ENCODE data around the gene VPS18. TPM values are rescaled to one million over a fixed set of nuclear protein-coding genes. Genes with fewer than 3 reads are reported as not detected.

VPS18 gene
- total and polyA plus RNA-seq, 2 donors (not counting 1 experiment from before 2014, with no cell fraction given): 15.5 to 36.7 TPM

DNA sequence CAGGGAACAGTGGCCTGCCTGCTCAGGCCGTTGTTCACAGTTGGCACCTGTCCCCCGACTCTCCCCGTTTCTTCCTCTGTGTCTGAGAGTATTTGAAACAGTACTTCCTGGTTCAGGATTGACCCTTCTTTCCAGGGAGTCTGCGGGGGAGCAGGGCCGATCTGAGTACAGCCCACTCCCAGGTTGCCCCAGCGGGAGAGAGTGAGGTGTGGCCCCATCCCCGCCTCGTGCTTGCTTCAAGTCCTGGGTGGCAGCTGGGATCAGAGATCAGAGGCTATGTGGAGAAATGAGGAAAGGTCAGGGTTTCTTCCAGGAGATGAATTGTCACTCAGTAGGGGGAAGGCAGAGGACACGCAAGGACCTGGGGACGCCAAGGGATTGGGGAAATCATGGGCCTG lies 28.4 kb downstream of the VPS18 start:
- no peak for DNase-seq (ENCODE audit: low read depth in 2 of 2)
- no peaks in the 10 kb centered on the region for H4K20me1 ChIP-seq (ENCODE audit: control insufficient read depth, extremely low read depth, insufficient read depth, low read length)
- no peak overlapping the region for H3K4me3 ChIP-seq (replicated peaks in 1 of 4; ENCODE audit: control extremely low read depth in 1 of 4, insufficient read depth in 1 of 4, low read depth in 3 of 4, low read length in 4 of 4)
- no peaks in the 10 kb centered on the region for H3K36me3 ChIP-seq (ENCODE audit: control insufficient read depth, insufficient read depth, low read length)
- H3K9me3 ChIP-seq (ENCODE audit: control insufficient read depth, insufficient read depth, low read depth, low read length): no peaks in the 10 kb centered on the region
- H3K9ac ChIP-seq (ENCODE audit: insufficient read depth, low read length): no peak overlapping the region
- peaks cover 28% of the 10 kb centered on the region for H3K27me3 ChIP-seq (ENCODE audit: control insufficient read depth, insufficient read depth, low read length)
- no peaks in the 10 kb centered on the region for H3K4me1 ChIP-seq (ENCODE audit: control insufficient read depth, extremely low read depth, insufficient read depth, low read length)
- H3K4me2 ChIP-seq (ENCODE audit: extremely low read depth, insufficient read depth, low read length): no peak overlapping the region
- H2AFZ ChIP-seq (ENCODE audit: low read length): no peak overlapping the region
- TF ChIP-seq, protein P1, sequence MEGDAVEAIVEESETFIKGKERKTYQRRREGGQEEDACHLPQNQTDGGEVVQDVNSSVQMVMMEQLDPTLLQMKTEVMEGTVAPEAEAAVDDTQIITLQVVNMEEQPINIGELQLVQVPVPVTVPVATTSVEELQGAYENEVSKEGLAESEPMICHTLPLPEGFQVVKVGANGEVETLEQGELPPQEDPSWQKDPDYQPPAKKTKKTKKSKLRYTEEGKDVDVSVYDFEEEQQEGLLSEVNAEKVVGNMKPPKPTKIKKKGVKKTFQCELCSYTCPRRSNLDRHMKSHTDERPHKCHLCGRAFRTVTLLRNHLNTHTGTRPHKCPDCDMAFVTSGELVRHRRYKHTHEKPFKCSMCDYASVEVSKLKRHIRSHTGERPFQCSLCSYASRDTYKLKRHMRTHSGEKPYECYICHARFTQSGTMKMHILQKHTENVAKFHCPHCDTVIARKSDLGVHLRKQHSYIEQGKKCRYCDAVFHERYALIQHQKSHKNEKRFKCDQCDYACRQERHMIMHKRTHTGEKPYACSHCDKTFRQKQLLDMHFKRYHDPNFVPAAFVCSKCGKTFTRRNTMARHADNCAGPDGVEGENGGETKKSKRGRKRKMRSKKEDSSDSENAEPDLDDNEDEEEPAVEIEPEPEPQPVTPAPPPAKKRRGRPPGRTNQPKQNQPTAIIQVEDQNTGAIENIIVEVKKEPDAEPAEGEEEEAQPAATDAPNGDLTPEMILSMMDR (conservative IDR thresholded peaks at IDR 0.05 in 1 of 2, IDR thresholded peaks at IDR 0.05 in 1 of 2; ENCODE audit: low read depth in 1 of 2, low read length in 2 of 2): no peak
- TF ChIP-seq EZH2 (IDR thresholded peaks at IDR 0.05; ENCODE audit: low read length, missing control alignments): no peak
- H3K27ac ChIP-seq (ENCODE audit: insufficient read depth, low read length): no peak overlapping the region
- H3K79me2 ChIP-seq (ENCODE audit: control insufficient read depth, insufficient read depth, low read length): no peaks in the 10 kb centered on the region

DNA sequence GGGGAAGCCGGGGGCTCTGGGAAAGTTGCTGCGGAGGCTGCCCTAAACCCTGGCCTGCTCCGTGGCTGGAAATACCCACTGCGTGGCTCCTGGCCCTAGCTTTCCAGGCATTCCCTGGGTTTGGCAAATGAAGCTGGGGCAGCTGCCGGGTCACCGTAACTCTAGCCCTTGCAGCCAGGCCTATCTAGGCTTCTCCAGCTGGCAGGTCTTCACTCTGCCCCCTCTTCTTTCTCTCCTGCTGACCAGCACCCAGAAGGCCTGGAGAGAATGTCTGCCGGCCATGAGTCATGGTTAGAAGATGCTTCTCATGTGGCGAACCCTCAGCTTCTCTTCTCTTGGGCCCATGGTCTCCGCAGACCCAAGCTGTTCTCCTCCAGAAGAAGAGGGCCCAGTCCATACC lies 29.3 kb downstream of the VPS18 start:
- Histone ChIP-seq H3K4me2 (ENCODE audit: extremely low read depth, insufficient read depth, low read length) (no peak overlapping the region), H3K9me3 (ENCODE audit: control insufficient read depth, insufficient read depth, low read depth, low read length) (no peaks in the 10 kb centered on the region), H3K4me1 (ENCODE audit: control insufficient read depth, extremely low read depth, insufficient read depth, low read length) (peaks cover 1% of the 10 kb centered on the region), H3K27ac (ENCODE audit: insufficient read depth, low read length) (no peak overlapping the region), H3K79me2 (ENCODE audit: control insufficient read depth, insufficient read depth, low read length) (no peaks in the 10 kb centered on the region), H3K27me3 (ENCODE audit: control insufficient read depth, insufficient read depth, low read length) (peaks cover 34% of the 10 kb centered on the region), H3K9ac (ENCODE audit: insufficient read depth, low read length) (no peak overlapping the region), H4K20me1 (ENCODE audit: control insufficient read depth, extremely low read depth, insufficient read depth, low read length) (no peaks in the 10 kb centered on the region), H3K36me3 (ENCODE audit: control insufficient read depth, insufficient read depth, low read length) (no peaks in the 10 kb centered on the region), H2AFZ (ENCODE audit: low read length) (no peak overlapping the region), H3K4me3 (replicated peaks in 1 of 4; ENCODE audit: control extremely low read depth in 1 of 4, insufficient read depth in 1 of 4, low read depth in 3 of 4, low read length in 4 of 4) (no peak overlapping the region)
- peak in 1 of 2 donors; percentile 24 for DNase-seq (ENCODE audit: low read depth in 2 of 2)
- TF ChIP-seq, protein P1 (conservative IDR thresholded peaks at IDR 0.05 in 1 of 2, IDR thresholded peaks at IDR 0.05 in 1 of 2; ENCODE audit: low read depth in 1 of 2, low read length in 2 of 2): no peak
- TF ChIP-seq EZH2 (IDR thresholded peaks at IDR 0.05; ENCODE audit: low read length, missing control alignments): no peak

DNA sequence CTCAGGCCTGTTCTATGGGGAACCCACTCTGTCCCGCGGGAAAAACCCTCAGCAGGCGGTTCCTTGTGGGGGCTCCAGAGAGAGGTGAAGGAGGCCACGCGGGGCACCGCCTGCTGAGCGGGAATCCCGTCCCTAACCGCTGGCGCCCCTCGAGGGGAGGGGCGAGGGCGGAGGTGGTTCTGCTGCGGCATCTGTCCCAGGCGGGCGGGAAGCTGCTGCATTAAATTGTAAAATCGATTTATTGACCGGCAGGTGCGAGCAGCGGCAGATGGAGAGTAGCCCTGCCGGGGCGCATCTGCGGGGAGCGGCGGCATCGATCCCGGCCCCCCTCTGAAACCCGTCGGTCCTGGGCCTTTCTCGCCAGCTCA lies 31.2 kb downstream of the VPS18 start:
- Histone ChIP-seq H3K4me3 (replicated peaks in 1 of 4; ENCODE audit: control extremely low read depth in 1 of 4, insufficient read depth in 1 of 4, low read depth in 3 of 4, low read length in 4 of 4) (no peak overlapping the region), H3K27ac (ENCODE audit: insufficient read depth, low read length) (no peak overlapping the region), H3K9ac (ENCODE audit: insufficient read depth, low read length) (no peak overlapping the region), H3K4me1 (ENCODE audit: control insufficient read depth, extremely low read depth, insufficient read depth, low read length) (peaks cover 11% of the 10 kb centered on the region), H4K20me1 (ENCODE audit: control insufficient read depth, extremely low read depth, insufficient read depth, low read length) (no peaks in the 10 kb centered on the region), H3K4me2 (ENCODE audit: extremely low read depth, insufficient read depth, low read length) (no peak overlapping the region), H3K36me3 (ENCODE audit: control insufficient read depth, insufficient read depth, low read length) (no peaks in the 10 kb centered on the region), H3K9me3 (ENCODE audit: control insufficient read depth, insufficient read depth, low read depth, low read length) (no peaks in the 10 kb centered on the region), H3K27me3 (ENCODE audit: control insufficient read depth, insufficient read depth, low read length) (peaks cover 45% of the 10 kb centered on the region), H2AFZ (ENCODE audit: low read length) (no peak overlapping the region), H3K79me2 (ENCODE audit: control insufficient read depth, insufficient read depth, low read length) (no peaks in the 10 kb centered on the region)
- DNase-seq (ENCODE audit: low read depth in 2 of 2): no peak
- no peak for TF ChIP-seq EZH2 (IDR thresholded peaks at IDR 0.05; ENCODE audit: low read length, missing control alignments)
- TF ChIP-seq, protein P1 (conservative IDR thresholded peaks at IDR 0.05 in 1 of 2, IDR thresholded peaks at IDR 0.05 in 1 of 2; ENCODE audit: low read depth in 1 of 2, low read length in 2 of 2): no peak
